A549 (cell line): ENCODE data around the gene TMEM273. TPM values are rescaled to one million over a fixed set of nuclear protein-coding genes. Genes with fewer than 3 reads are reported as not detected.

ENCODE experiments used
- ATAC-seq, 2 experiments: fragments of 200-7000 bp in 1 of 2; fragments of >200 bp in 1 of 2; cut with Nextera tagmentation in 1 of 2; cut with Tn5 transposase in 1 of 2; 3 replicates each; pipeline versions ENCODE4 v1.8.0 to v1.9.1; 2018 to 2020; ENCODE audit warnings: mild to moderate bottlenecking in 1 of 2, moderate library complexity in 1 of 2
- CTCF ChIA-PET: fragments of 300-600 bp; sonication (Branson Sonifier 250); formaldehyde crosslinking; extraction: SDS; loops from one replicate; lab custom pipeline; 2021; ENCODE audit warnings: antibody characterized with exemption, inconsistent platforms; lab: Yijun Ruan, JAX
- POLR2A ChIA-PET: fragments of 350-600 bp; formaldehyde crosslinking; extraction: SDS; loops from one replicate; lab custom pipeline; 2021; ENCODE audit warnings: antibody characterized with exemption, inconsistent platforms; lab: Yijun Ruan, JAX
- DNase-seq, 2 experiments: peaks; one replicate each; pipeline versions ENCODE4 v3.0.0 to v3.0.0-alpha.2; 2011 to 2016; ENCODE audit warnings: low read depth in 1 of 2, low spot score in 1 of 2
- FAIRE-seq: peaks from 2 replicates; lab custom pipeline; 2011; peaks lifted over from hg19 to GRCh38; lab: Jason Lieb, UNC
- H3K27ac ChIP-seq, 2 experiments: fragments of >200 bp; sonication (Bioruptor Twin); formaldehyde crosslinking; 3 replicates each; pipeline ENCODE4 v1.5.1; 2016 to 2017
- H3K4me1 ChIP-seq: fragments of >200 bp; sonication (Bioruptor Twin); formaldehyde crosslinking; 3 replicates; pipeline ENCODE4 v1.6.1; 2016
- H3K4me2 ChIP-seq: fragments of >200 bp; sonication (Bioruptor Twin); formaldehyde crosslinking; 3 replicates; pipeline ENCODE4 v1.6.1; 2016
- H3K4me3 ChIP-seq: fragments of >200 bp; sonication (Bioruptor Twin); formaldehyde crosslinking; 3 replicates; pipeline ENCODE4 v1.5.1; 2016
- H3K9me3 ChIP-seq: fragments of >200 bp; sonication (Bioruptor Twin); formaldehyde crosslinking; 3 replicates; pipeline ENCODE4 v1.6.1; 2016
- BCL3 ChIP-seq: fragments of >200 bp; sonication (Bioruptor Twin); formaldehyde crosslinking; IDR thresholded peaks from 3 replicates; pipeline ENCODE4 v1.6.1; 2016
- BHLHE40 ChIP-seq: IDR thresholded peaks from 2 replicates; pipeline ENCODE4 v1.6.1; 2012; ENCODE audit warnings: low read depth, low read length, inconsistent platforms
- CEBPB ChIP-seq, 2 experiments: fragments of >200 bp in 1 of 2; sonication (Bioruptor Twin) in 1 of 2; formaldehyde crosslinking in 1 of 2; IDR thresholded peaks; 2 replicates each; pipeline ENCODE4 v1.6.1; 2012 to 2016
- CHD4 ChIP-seq: fragments of 200-600 bp; sonication (generic); IDR thresholded peaks from 2 replicates; pipeline ENCODE4 v1.6.1; 2016; ENCODE audit warnings: antibody characterized with exemption, mild to moderate bottlenecking, borderline replicate concordance
- CTCF ChIP-seq: fragments of >200 bp; sonication (Bioruptor Twin); formaldehyde crosslinking; IDR thresholded peaks from 3 replicates; pipeline ENCODE4 v1.5.1; 2016
- EHF ChIP-seq: fragments of 250-450 bp; sonication (Bioruptor Pico); IDR thresholded peaks from 2 replicates; pipeline ENCODE4 v1.5.0; 2020; ENCODE audit warnings: mild to moderate bottlenecking
- EHMT2 ChIP-seq: fragments of 200-600 bp; sonication (generic); IDR thresholded peaks from 2 replicates; pipeline ENCODE4 v1.6.1; 2016; ENCODE audit warnings: antibody characterized with exemption, low read depth, mild to moderate bottlenecking, moderate library complexity
- ELK1 ChIP-seq: fragments of 150-350 bp; IDR thresholded peaks from 2 replicates; pipeline ENCODE4 v1.6.1; 2014; ENCODE audit warnings: low read depth, mild to moderate bottlenecking, low read length
- EP300 ChIP-seq, 2 experiments: fragments of >200 bp; sonication (Bioruptor Twin); formaldehyde crosslinking; IDR thresholded peaks; 2 replicates in 1 of 2; 3 replicates in 1 of 2; pipeline ENCODE4 v1.6.1; 2016 to 2017
- ESRRA ChIP-seq: fragments of 150-350 bp; IDR thresholded peaks from 2 replicates; pipeline ENCODE4 v1.6.1; 2014; ENCODE audit warnings: mild to moderate bottlenecking, low read length, borderline replicate concordance
- GATA3 ChIP-seq: IDR thresholded peaks from 2 replicates; pipeline ENCODE4 v1.6.1; 2012; ENCODE audit warnings: borderline replicate concordance
- HOXA7 ChIP-seq: fragments of 250-450 bp; sonication (Bioruptor Pico); IDR thresholded peaks from 2 replicates; pipeline ENCODE4 v1.5.0; 2020; ENCODE audit warnings: mild to moderate bottlenecking, moderate library complexity
- JUNB ChIP-seq: fragments of >200 bp; sonication (Bioruptor Twin); formaldehyde crosslinking; IDR thresholded peaks from 2 replicates; pipeline ENCODE4 v1.6.1; 2016
- MAZ ChIP-seq: fragments of 150-350 bp; IDR thresholded peaks from 2 replicates; pipeline ENCODE4 v1.6.1; 2014; ENCODE audit warnings: antibody characterized with exemption, low read depth, low read length, borderline replicate concordance
- MYC ChIP-seq: IDR thresholded peaks from 2 replicates; pipeline ENCODE4 v1.6.1; 2012; ENCODE audit warnings: mild to moderate bottlenecking, inconsistent platforms, low read length, improper control_type of control experiment, borderline replicate concordance
- NFE2L2 ChIP-seq: fragments of 150-350 bp; conservative IDR thresholded peaks from 2 replicates; pipeline ENCODE4 v1.6.1; 2014; ENCODE audit warnings: low read length
- PBX3 ChIP-seq: IDR thresholded peaks from 2 replicates; pipeline ENCODE4 v1.6.1; 2012
- POLR2A ChIP-seq: IDR thresholded peaks from 2 replicates; pipeline ENCODE4 v1.6.1; 2012; ENCODE audit warnings: mild to moderate bottlenecking, low read length
- POLR2AphosphoS2 ChIP-seq: conservative IDR thresholded peaks from 2 replicates; pipeline ENCODE4 v1.6.1; 2012; ENCODE audit warnings: low read length, improper control_type of control experiment, inconsistent platforms
- RCOR1 ChIP-seq: fragments of 150-350 bp; IDR thresholded peaks from 2 replicates; pipeline ENCODE4 v1.6.1; 2014; ENCODE audit warnings: antibody characterized with exemption, low read length, low read depth
- RFX5 ChIP-seq: fragments of 450-650 bp; IDR thresholded peaks from 2 replicates; pipeline ENCODE4 v1.7.1; 2014; ENCODE audit warnings: antibody characterized with exemption, mild to moderate bottlenecking, moderate library complexity
- SMC3 ChIP-seq: fragments of >200 bp; sonication (Bioruptor Twin); formaldehyde crosslinking; IDR thresholded peaks from 3 replicates; pipeline ENCODE4 v1.6.1; 2018; ENCODE audit warnings: inconsistent platforms
- TFCP2L1 ChIP-seq: fragments of 250-450 bp; sonication (Bioruptor Pico); IDR thresholded peaks from 2 replicates; pipeline ENCODE4 v1.5.0; 2021; ENCODE audit warnings: mild to moderate bottlenecking
- ZC3H11A ChIP-seq: fragments of 450-650 bp; IDR thresholded peaks from 2 replicates; pipeline ENCODE4 v1.6.1; 2014; ENCODE audit warnings: antibody characterized with exemption, mild to moderate bottlenecking
- WGBS: methylation state at CpG from one replicate; pipeline ENCODE4 v1.1.6; 2017; ENCODE audit errors: missing lambda C conversion rate; 5-methylcytosine and 5-hydroxymethylcytosine counted together
- polyA plus RNA-seq, 4 experiments: library from polyadenylated mRNA; depleted of rRNA in 3 of 4; stranded (reverse); fragments of >200 nt; fragmentation: RNase III in 1 of 4; extraction: RNeasy Plus Mini Kit Qiagen cat#74134 plus additional on column Dnase treatment in 1 of 4; gene quantifications; 2 replicates in 3 of 4; 3 replicates in 1 of 4; pipeline ENCODE4 v1.2.3, GENCODE V29; 2011 to 2017

Gene TMEM273
- polyA plus RNA-seq, 2 of the 4 experiments (the other 2 are of a cell fraction), result not detected

GRCh38 chr10:49160814-49161213 is 27.4 kb downstream of the TMEM273 start:
- 58% methylated on average over 5 of the region's 5 CpGs for WGBS
- CTCF ChIA-PET, result interaction anchor here (0.9 to 4.9 kb wide), 5 partner anchors 8 to 504 kb away, joined by 3 to 40 read pairs (median 6); no protein-coding TSS in a partner anchor

GRCh38 chr10:49160110-49160509 is 28.1 kb downstream of the TMEM273 start:
- WGBS, result 16% methylated on average over 5 of the region's 5 CpGs
- Histone ChIP-seq H3K27ac (no peak overlapping the region), H3K9me3 (no peaks in the 10 kb centered on the region), H3K4me1 (no peaks in the 10 kb centered on the region), H3K4me3 (no peak overlapping the region), H3K4me2 (no peak overlapping the region)
- DNase-seq (no peak), FAIRE-seq (no peak), ATAC-seq (no peak)
- ChIA-PET POLR2A (no interaction called here), CTCF (no interaction called here)
- no peak for TF ChIP-seq EP300 (IDR thresholded peaks at IDR 0.05)

More at GRCh38 chr10:49160814-49161213, 27.4 kb downstream of the TMEM273 start:
- POLR2A ChIA-PET, result no interaction called here
- Histone ChIP-seq H3K27ac (no peak overlapping the region), H3K4me3 (no peak overlapping the region), H3K9me3 (no peaks in the 10 kb centered on the region), H3K4me1 (no peaks in the 10 kb centered on the region), H3K4me2 (no peak overlapping the region)
- DNase-seq, result no peak
- FAIRE-seq, result no peak
- ATAC-seq, result no peak
- TF ChIP-seq RFX5 (no peak), JUNB (no peak), POLR2AphosphoS2 (no peak), ESRRA (no peak), NFE2L2 (no peak), CEBPB (IDR thresholded peaks at IDR 0.05) (no peak), ELK1 (no peak)
- TF ChIP-seq, all 56 proteins: peak for 0

GRCh38 chr10:49158915-49159314 is 29.3 kb downstream of the TMEM273 start:
- H3K4me1 ChIP-seq, result no peaks in the 10 kb centered on the region
- no peak for DNase-seq
- no peak overlapping the region for H3K27ac ChIP-seq
- ATAC-seq, result no peak
- no peak for FAIRE-seq
- WGBS, result 6% methylated on average over 3 of the region's 3 CpGs
- H3K4me2 ChIP-seq, result no peak overlapping the region
- CTCF ChIA-PET, result interaction anchor here (1.7 kb wide), 1 partner anchor 19 kb away, joined by 4 read pairs; no protein-coding TSS in a partner anchor
- no peak for TF ChIP-seq HOXA7 (CRISPR knock-in tag)
- no peak for TF ChIP-seq NFE2L2
- no peak for TF ChIP-seq EHMT2
- no peaks in the 10 kb centered on the region for H3K9me3 ChIP-seq
- POLR2A ChIA-PET, result no interaction called here
- H3K4me3 ChIP-seq, result no peak overlapping the region

GRCh38 chr10:49158404-49158803 is 29.8 kb downstream of the TMEM273 start:
- FAIRE-seq (no peak), ATAC-seq (no peak), DNase-seq (no peak)
- Histone ChIP-seq H3K27ac (no peak overlapping the region), H3K4me2 (no peak overlapping the region), H3K9me3 (no peaks in the 10 kb centered on the region), H3K4me3 (no peak overlapping the region), H3K4me1 (no peaks in the 10 kb centered on the region)
- TF ChIP-seq EHF (CRISPR knock-in tag) (no peak), BHLHE40 (no peak)
- POLR2A ChIA-PET, result no interaction called here
- CTCF ChIA-PET, result interaction anchor here (1.7 kb wide), 1 partner anchor 18 kb away, joined by 4 read pairs; no protein-coding TSS in a partner anchor
- WGBS, result 50% methylated on average over 7 of the region's 7 CpGs

GRCh38 chr10:49157229-49157628 is 31.0 kb downstream of the TMEM273 start:
- no peak overlapping the region for H3K4me3 ChIP-seq
- no peak overlapping the region for H3K4me2 ChIP-seq
- no peaks in the 10 kb centered on the region for H3K9me3 ChIP-seq
- TF ChIP-seq ZC3H11A (no peak), SMC3 (no peak), CTCF (no peak), CHD4 (no peak), RCOR1 (no peak), BCL3 (no peak), MAZ (no peak), PBX3 (no peak), POLR2AphosphoS2 (no peak), POLR2A (no peak), MYC (no peak), GATA3 (no peak), EP300 (IDR thresholded peaks at IDR 0.05) (no peak), TFCP2L1 (CRISPR knock-in tag) (no peak)
- TF ChIP-seq, all 56 proteins: peak for 0
- CTCF ChIA-PET, result interaction anchor here (1.9 kb wide), 1 partner anchor 15 kb away, joined by 7 read pairs; no protein-coding TSS in a partner anchor
- Histone ChIP-seq H3K4me1 (no peaks in the 10 kb centered on the region), H3K27ac (no peak overlapping the region)
- no peak for FAIRE-seq
- DNase-seq, result no peak
- WGBS, result 37% methylated on average over 3 of the region's 3 CpGs
- POLR2A ChIA-PET, result no interaction called here
- no peak for ATAC-seq
